RPMI8226 (cell line): ENCODE measurements around the gene FMN2.
A peak's percentile ranks its signal among the peaks of the same experiment; 100 is the strongest.
"Not testable (repeated sequence)": the region's sequence is repeated elsewhere in the genome, so short reads cannot be mapped to it uniquely, and the experiment has no call there.

Experiments used
- DNase-seq: peaks from one replicate; pipeline ENCODE4 v3.0.0-alpha.2; 2015

Gene FMN2

GRCh38 chr1:240145120-240145519, 53.4 kb downstream of the FMN2 start:
- no peak for DNase-seq

- DNase-seq: no peak
Measured at GRCh38 chr1:240148333-240148732, 56.6 kb downstream of the FMN2 start.

GRCh38 chr1:240149484-240150094, 57.9 kb downstream of the FMN2 start:
- DNase-seq: peak; percentile 45

GRCh38 chr1:240151136-240151735, 59.6 kb downstream of the FMN2 start:
- no peak for DNase-seq

GRCh38 chr1:240152611-240153297, 61.1 kb downstream of the FMN2 start:
- DNase-seq: no peak

GRCh38 chr1:240155605-240156004, 63.9 kb downstream of the FMN2 start:
- no peak for DNase-seq

- no peak for DNase-seq
Measured at GRCh38 chr1:240164742-240165141, 73.1 kb downstream of the FMN2 start.

- DNase-seq: peak; percentile 13
Measured at GRCh38 chr1:240169188-240169587, 77.5 kb downstream of the FMN2 start.

GRCh38 chr1:240170266-240170665, 78.6 kb downstream of the FMN2 start:
- DNase-seq: no peak

GRCh38 chr1:240170806-240171205, 79.1 kb downstream of the FMN2 start:
- DNase-seq: no peak

GRCh38 chr1:240171907-240172306, 80.2 kb downstream of the FMN2 start:
- no peak for DNase-seq

GRCh38 chr1:240173836-240174235, 82.2 kb downstream of the FMN2 start:
- no peak for DNase-seq

GRCh38 chr1:240174734-240175133, 83.1 kb downstream of the FMN2 start:
- DNase-seq: no peak

- no peak for DNase-seq
Measured at GRCh38 chr1:240178366-240178765, 86.7 kb downstream of the FMN2 start.

- DNase-seq: not testable (repeated sequence)
Measured at GRCh38 chr1:240184682-240185081, 93.0 kb downstream of the FMN2 start.

- DNase-seq: no peak
Measured at GRCh38 chr1:240188139-240188538, 96.5 kb downstream of the FMN2 start.

GRCh38 chr1:240189386-240189989, 97.8 kb downstream of the FMN2 start:
- peak; percentile 68 for DNase-seq

GRCh38 chr1:240190881-240191401, 99.3 kb downstream of the FMN2 start:
- peak; percentile 25 for DNase-seq

GRCh38 chr1:240192851-240193250, 101.2 kb downstream of the FMN2 start:
- no peak for DNase-seq

- DNase-seq: no peak
Measured at GRCh38 chr1:240193679-240194078, 102.0 kb downstream of the FMN2 start.

GRCh38 chr1:240194120-240194519, 102.4 kb downstream of the FMN2 start:
- DNase-seq: no peak

- DNase-seq: no peak
Measured at GRCh38 chr1:240198376-240198775, 106.7 kb downstream of the FMN2 start.

- DNase-seq: no peak
Measured at GRCh38 chr1:240199758-240200645, 108.3 kb downstream of the FMN2 start.
